Sigmoid colon (tissue), 7 donors: ENCODE data around the gene ACTC1. TPM values are rescaled to one million over a fixed set of nuclear protein-coding genes. Genes with fewer than 3 reads are reported as not detected.

ENCODE experiments used
- DNase-seq: peaks from one replicate; pipeline ENCODE4 v3.0.0-alpha.2; 2019
- H3K27ac ChIP-seq, 4 donors: fragments of 200-600 bp; sonication (generic); one replicate each; pipeline ENCODE4 v1.5.1; 2016 to 2019; ENCODE audit warnings: mild to moderate bottlenecking in 1 of 4
- H3K27me3 ChIP-seq, 3 donors: fragments of 200-600 bp; sonication (generic); one replicate each; pipeline ENCODE4 v1.5.1; 2019; ENCODE audit warnings: mild to moderate bottlenecking in 1 of 3
- H3K36me3 ChIP-seq, 4 donors: fragments of 200-600 bp; sonication (generic); one replicate each; pipeline ENCODE4 v1.5.1; 2016 to 2019
- H3K4me1 ChIP-seq, 4 donors: fragments of 200-600 bp; sonication (generic); one replicate each; pipeline ENCODE4 v1.5.1; 2017 to 2019
- H3K4me3 ChIP-seq, 4 donors: fragments of 200-600 bp; sonication (generic); one replicate each; pipeline ENCODE4 v1.5.1; 2017 to 2019; ENCODE audit warnings: mild to moderate bottlenecking in 2 of 4, moderate library complexity in 1 of 4
- H3K9me3 ChIP-seq, 4 donors: fragments of 200-600 bp in 3 of 4; sonication (generic) in 3 of 4; one replicate each; pipeline versions ENCODE4 v1.5.1 to v1.6.1; 2013 to 2019
- CTCF ChIP-seq, 4 experiments: fragments of 450-650 bp in 3 of 4; fragments of 200-600 bp in 1 of 4; IDR thresholded peaks; one replicate each; pipeline ENCODE4 v1.5.1; 2016 to 2019; ENCODE audit warnings: antibody characterized with exemption in 4 of 4, mild to moderate bottlenecking in 3 of 4, moderate library complexity in 2 of 4
- EP300 ChIP-seq, 4 donors: sonication (generic); formaldehyde crosslinking; IDR thresholded peaks; one replicate each; pipeline ENCODE4 v1.6.1; 2017; ENCODE audit warnings: antibody characterized with exemption in 4 of 4
- POLR2A ChIP-seq, 2 donors: fragments of 450-650 bp; IDR thresholded peaks; one replicate each; pipeline ENCODE4 v1.6.1; 2016; ENCODE audit warnings: antibody characterized with exemption in 2 of 2, mild to moderate bottlenecking in 2 of 2, moderate library complexity in 2 of 2
- POLR2AphosphoS5 ChIP-seq, 4 donors: sonication (generic); formaldehyde crosslinking; IDR thresholded peaks; one replicate each; pipeline ENCODE4 v1.6.1; 2017; ENCODE audit warnings: antibody characterized with exemption in 4 of 4
- WGBS, 2 donors: extraction: QIAGEN DNeasy Blood & Tissue Kit; methylation state at CpG; one replicate each; pipeline ENCODE4 v1.1.7; 2013; 5-methylcytosine and 5-hydroxymethylcytosine counted together
- intact Hi-C: fragments of 100-400 bp; cut with DNase I; formaldehyde crosslinking; loops from one replicate; pipeline ENCODE4 v1.15.1; 2023
- polyA plus RNA-seq, 3 donors: library from polyadenylated mRNA; stranded (reverse); fragments of 200-250 nt; gene quantifications; one replicate each; pipeline ENCODE4 v1.2.3, GENCODE V29; 2013
- total RNA-seq, 4 donors: library from RNA; depleted of rRNA; stranded (reverse); fragments of >200 nt; gene quantifications; one replicate each; pipeline ENCODE4 v1.1.0, GENCODE V29; 2016
- donor health status: healthy with polysubstance abuse.
- donor health status: Bipolar disorder and iron deficiency.
- donor health status: healthy.

ACTC1 gene
- total and polyA plus RNA-seq, 7 donors, result 0.36 to 11.1 (median 1.4) TPM

- Histone ChIP-seq H3K36me3 (no peaks in the 10 kb centered on the region), H3K4me1 (peaks cover 0 to 21% (median 13%) of the 10 kb centered on the region in 4 donors), H3K27me3 (peaks cover 0 to 18% (median 0%) of the 10 kb centered on the region in 3 donors), H3K9me3 (no peaks in the 10 kb centered on the region), H3K4me3 (peak overlapping the region in 3 of 4 donors; percentile 29 to 38 (median 34)), H3K27ac (peak overlapping the region in 1 of 4 donors; percentile 43)
- WGBS, 2 donors, result 28 to 37% methylated on average over 33 of the region's 33 CpGs
- TF ChIP-seq EP300 (IDR thresholded peaks at IDR 0.05) (no peak), POLR2A (IDR thresholded peaks at IDR 0.05) (no peak), CTCF (IDR thresholded peaks at IDR 0.05) (no peak), POLR2AphosphoS5 (IDR thresholded peaks at IDR 0.05) (no peak)
- intact Hi-C loops, result no loop called here
- DNase-seq, result no peak
These were observed 651 bp downstream of the ACTC1 start for GRCh38 chr15:34794590-34795206.

- H3K27ac ChIP-seq, result no peak overlapping the region
- H3K4me1 ChIP-seq, result peaks cover 0 to 16% (median 13%) of the 10 kb centered on the region in 4 donors
- intact Hi-C loops, result no loop called here
- H3K4me3 ChIP-seq, result no peak overlapping the region
- H3K9me3 ChIP-seq, result no peaks in the 10 kb centered on the region
- WGBS, 2 donors, result 23 to 56% methylated on average over 2 of the region's 2 CpGs
- H3K36me3 ChIP-seq, result no peaks in the 10 kb centered on the region
- no peak for TF ChIP-seq POLR2A (IDR thresholded peaks at IDR 0.05)
- no peak for TF ChIP-seq POLR2AphosphoS5 (IDR thresholded peaks at IDR 0.05)
- DNase-seq, result no peak
- peaks cover 0 to 18% (median 0%) of the 10 kb centered on the region in 3 donors for H3K27me3 ChIP-seq
These were observed 1.4 kb downstream of the ACTC1 start for GRCh38 chr15:34793901-34794300.

GRCh38 chr15:34793071-34793470, 2.3 kb downstream of the ACTC1 start:
- intact Hi-C loops, result no loop called here
- DNase-seq, result no peak
- no peaks in the 10 kb centered on the region for H3K36me3 ChIP-seq
- no peak for TF ChIP-seq POLR2A (IDR thresholded peaks at IDR 0.05)
- no peak for TF ChIP-seq CTCF (IDR thresholded peaks at IDR 0.05)
- no peak for TF ChIP-seq EP300 (IDR thresholded peaks at IDR 0.05)
- no peak for TF ChIP-seq POLR2AphosphoS5 (IDR thresholded peaks at IDR 0.05)
- WGBS, 2 donors, result 88% methylated on average over 9 of the region's 9 CpGs
- peaks cover 0 to 18% (median 0%) of the 10 kb centered on the region in 3 donors for H3K27me3 ChIP-seq
- peaks cover 0 to 14% (median 13%) of the 10 kb centered on the region in 4 donors for H3K4me1 ChIP-seq
- H3K27ac ChIP-seq, result no peak overlapping the region
- no peak overlapping the region for H3K4me3 ChIP-seq
- H3K9me3 ChIP-seq, result no peaks in the 10 kb centered on the region

GRCh38 chr15:34791701-34792100, 3.6 kb downstream of the ACTC1 start:
- H3K27ac ChIP-seq, result no peak overlapping the region
- peaks cover 0 to 14% (median 13%) of the 10 kb centered on the region in 4 donors for H3K4me1 ChIP-seq
- no peaks in the 10 kb centered on the region for H3K36me3 ChIP-seq
- WGBS, 2 donors, result 60 to 72% methylated on average over 3 of the region's 3 CpGs
- peaks cover 0 to 18% (median 0%) of the 10 kb centered on the region in 3 donors for H3K27me3 ChIP-seq
- no peak for DNase-seq
- no peaks in the 10 kb centered on the region for H3K9me3 ChIP-seq
- no peak for TF ChIP-seq CTCF (IDR thresholded peaks at IDR 0.05)
- TF ChIP-seq POLR2AphosphoS5 (IDR thresholded peaks at IDR 0.05), result no peak
- no peak for TF ChIP-seq POLR2A (IDR thresholded peaks at IDR 0.05)
- no peak for TF ChIP-seq EP300 (IDR thresholded peaks at IDR 0.05)
- no peak overlapping the region for H3K4me3 ChIP-seq
- intact Hi-C loops, result no loop called here

- no peak overlapping the region for H3K4me3 ChIP-seq
- H3K36me3 ChIP-seq, result no peaks in the 10 kb centered on the region
- intact Hi-C loops, result no loop called here
- H3K9me3 ChIP-seq, result no peaks in the 10 kb centered on the region
- TF ChIP-seq POLR2AphosphoS5 (IDR thresholded peaks at IDR 0.05), result no peak
- TF ChIP-seq CTCF (IDR thresholded peaks at IDR 0.05), result no peak
- no peak for TF ChIP-seq POLR2A (IDR thresholded peaks at IDR 0.05)
- no peak for TF ChIP-seq EP300 (IDR thresholded peaks at IDR 0.05)
- peaks cover 0 to 7% (median 7%) of the 10 kb centered on the region in 4 donors for H3K4me1 ChIP-seq
- no peak for DNase-seq
- no peak overlapping the region for H3K27ac ChIP-seq
- H3K27me3 ChIP-seq, result peaks cover 0 to 13% (median 0%) of the 10 kb centered on the region in 3 donors
- WGBS, 2 donors, result 48 to 72% methylated on average over 6 of the region's 6 CpGs
These were observed 5.2 kb downstream of the ACTC1 start for GRCh38 chr15:34790121-34790520.
